Loucy (cell line): ENCODE data around the gene MS4A15.

ENCODE experiments used
- H2AFZ ChIP-seq: fragments of 200-600 bp; sonication (generic); 2 replicates; pipeline ENCODE4 v1.6.0; 2016; ENCODE audit warnings: antibody characterized with exemption, mild to moderate bottlenecking, low read length, moderate library complexity
- H3F3A ChIP-seq: fragments of 200-600 bp; 2 replicates; pipeline ENCODE4 v1.6.0; 2016; ENCODE audit warnings: antibody characterized with exemption, low read depth, mild to moderate bottlenecking
- H3K27me3 ChIP-seq: fragments of 200-600 bp; sonication (generic); 2 replicates; pipeline ENCODE4 v1.6.1; 2014; ENCODE audit warnings: low read length, mild to moderate bottlenecking; ENCODE audit not compliant: insufficient read depth, poor library complexity, severe bottlenecking
- H3K36me3 ChIP-seq: fragments of 200-600 bp; sonication (generic); 2 replicates; pipeline ENCODE4 v1.6.1; 2016; ENCODE audit warnings: low read length; ENCODE audit not compliant: insufficient read depth
- H3K4me1 ChIP-seq: fragments of 200-600 bp; sonication (generic); 2 replicates; pipeline ENCODE4 v1.5.1; 2014; ENCODE audit warnings: low read length, mild to moderate bottlenecking; ENCODE audit not compliant: insufficient read depth, poor library complexity, severe bottlenecking
- H3K4me2 ChIP-seq: fragments of 200-600 bp; sonication (generic); 2 replicates; pipeline ENCODE4 v1.6.0; 2014; ENCODE audit warnings: antibody characterized with exemption, low read length, low read depth, mild to moderate bottlenecking; ENCODE audit not compliant: poor library complexity, severe bottlenecking
- H3K4me3 ChIP-seq: fragments of 200-600 bp; sonication (generic); 2 replicates; pipeline ENCODE4 v1.5.1; 2014; ENCODE audit warnings: low read length, mild to moderate bottlenecking, mixed read lengths; ENCODE audit not compliant: poor library complexity, severe bottlenecking
- H3K79me2 ChIP-seq: fragments of 200-600 bp; sonication (generic); 2 replicates; pipeline ENCODE4 v1.6.1; 2014; ENCODE audit warnings: low read length; ENCODE audit not compliant: insufficient read depth
- H3K9ac ChIP-seq: fragments of 200-600 bp; sonication (generic); 2 replicates; pipeline ENCODE4 v1.6.0; 2014; ENCODE audit warnings: mild to moderate bottlenecking, low read depth, low read length, moderate library complexity; ENCODE audit not compliant: poor library complexity, severe bottlenecking
- H3K9me2 ChIP-seq: fragments of 200-600 bp; sonication (generic); replicated peaks from 2 replicates; pipeline ENCODE4 v1.6.1; 2016; ENCODE audit warnings: low read depth, low read length, mixed read lengths
- H3K9me3 ChIP-seq: fragments of 200-600 bp; sonication (generic); 2 replicates; pipeline ENCODE4 v1.6.1; 2014; ENCODE audit warnings: mild to moderate bottlenecking, antibody characterized with exemption, low read length, low read depth; ENCODE audit not compliant: insufficient read depth
- H4K20me1 ChIP-seq: fragments of 200-600 bp; sonication (generic); 2 replicates; pipeline ENCODE4 v1.6.0; 2014; ENCODE audit warnings: antibody characterized with exemption, low read length, mild to moderate bottlenecking; ENCODE audit not compliant: insufficient read depth, poor library complexity, severe bottlenecking
- CTCF ChIP-seq: fragments of 200-600 bp; sonication (generic); conservative IDR thresholded peaks from 2 replicates; pipeline ENCODE4 v1.5.1; 2014; ENCODE audit warnings: mild to moderate bottlenecking, antibody characterized with exemption, low read length
- EZH2phosphoT487 ChIP-seq: fragments of 200-600 bp; IDR thresholded peaks from 2 replicates; pipeline ENCODE4 v1.6.1; 2018; ENCODE audit warnings: antibody characterized with exemption, mild to moderate bottlenecking, moderate library complexity, borderline replicate concordance

Gene MS4A15

GRCh38 chr11:60810151-60810550 is 53.5 kb downstream of the MS4A15 start:
- no peaks in the 10 kb centered on the region for H3K79me2 ChIP-seq
- H3F3A ChIP-seq, result no peaks in the 10 kb centered on the region
- H3K9me2 ChIP-seq, result no peaks in the 10 kb centered on the region
- no peaks in the 10 kb centered on the region for H3K36me3 ChIP-seq
- H3K4me3 ChIP-seq, result no peak overlapping the region
- H3K9ac ChIP-seq, result no peak overlapping the region
- TF ChIP-seq EZH2phosphoT487 (no peak), CTCF (no peak)
- H2AFZ ChIP-seq, result no peak overlapping the region
- no peak overlapping the region for H3K4me2 ChIP-seq
- no peaks in the 10 kb centered on the region for H3K27me3 ChIP-seq
- H3K4me1 ChIP-seq, result no peaks in the 10 kb centered on the region
- H3K9me3 ChIP-seq, result no peaks in the 10 kb centered on the region
- H4K20me1 ChIP-seq, result no peaks in the 10 kb centered on the region

GRCh38 chr11:60810569-60810968 is 53.9 kb downstream of the MS4A15 start:
- Histone ChIP-seq H3K9ac (no peak overlapping the region), H3F3A (no peaks in the 10 kb centered on the region), H4K20me1 (no peaks in the 10 kb centered on the region), H3K27me3 (no peaks in the 10 kb centered on the region), H3K36me3 (no peaks in the 10 kb centered on the region), H3K9me2 (no peaks in the 10 kb centered on the region), H3K4me2 (no peak overlapping the region), H3K9me3 (no peaks in the 10 kb centered on the region), H3K4me3 (no peak overlapping the region), H3K79me2 (no peaks in the 10 kb centered on the region), H3K4me1 (no peaks in the 10 kb centered on the region), H2AFZ (no peak overlapping the region)
- TF ChIP-seq EZH2phosphoT487 (no peak), CTCF (no peak)

GRCh38 chr11:60813324-60813723 is 56.7 kb downstream of the MS4A15 start:
- no peak for TF ChIP-seq CTCF
- TF ChIP-seq EZH2phosphoT487, result no peak
- H4K20me1 ChIP-seq, result no peaks in the 10 kb centered on the region
- no peaks in the 10 kb centered on the region for H3K9me2 ChIP-seq
- H3F3A ChIP-seq, result no peaks in the 10 kb centered on the region
- no peaks in the 10 kb centered on the region for H3K79me2 ChIP-seq
- no peak overlapping the region for H3K4me2 ChIP-seq
- H3K27me3 ChIP-seq, result no peaks in the 10 kb centered on the region
- H3K36me3 ChIP-seq, result no peaks in the 10 kb centered on the region
- H3K9me3 ChIP-seq, result no peaks in the 10 kb centered on the region; the same call in 1 of the 2 replicates
- H2AFZ ChIP-seq, result no peak overlapping the region; the same call in 1 of the 2 replicates
- no peaks in the 10 kb centered on the region for H3K4me1 ChIP-seq
- H3K4me3 ChIP-seq, result no peak overlapping the region
- no peak overlapping the region for H3K9ac ChIP-seq
